Measurements from ENCODE around the gene KPTN.

The KPTN gene

DNA sequence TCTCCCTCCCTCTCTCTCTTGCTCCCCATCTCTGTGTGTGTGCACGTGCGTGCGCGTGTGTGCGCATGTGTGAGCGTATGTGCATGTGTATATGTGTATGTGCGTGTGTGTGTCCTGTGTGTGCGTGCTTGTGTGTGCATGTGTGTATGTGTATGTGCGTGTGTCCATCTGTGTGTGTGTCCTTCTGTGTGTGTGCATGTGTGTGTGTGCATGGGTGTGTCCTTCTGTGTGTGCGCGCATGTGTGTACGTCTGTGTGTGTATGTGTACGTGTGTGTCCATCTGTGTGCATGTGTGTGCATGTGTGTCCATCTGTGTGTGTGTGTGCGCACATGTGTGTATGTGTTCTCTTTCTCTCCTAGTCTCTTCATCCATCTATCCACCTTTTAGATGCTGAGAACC, 24.5 kb downstream of the KPTN start:
- DNase-seq (ENCODE audit: low spot score in 2 of 2), result no peak
- no peaks in the 10 kb centered on the region for H3K36me3 ChIP-seq (replicated peaks)
- H3K9me3 ChIP-seq, result peaks cover 8% of the 10 kb centered on the region; the same call in 1 of the 2 replicates
- no peak overlapping the region for H3K4me3 ChIP-seq
- H3K4me1 ChIP-seq, result no peaks in the 10 kb centered on the region
- in situ Hi-C loops (cut with MboI; ENCODE audit: low sequenced_read_pairs), result no loop called here
- H3K27me3 ChIP-seq (ENCODE audit: low read depth), result peaks cover 21% of the 10 kb centered on the region

GRCh38 chr19:47458672-47459071, 25.3 kb downstream of the KPTN start:
- H3K4me3 ChIP-seq, result no peak overlapping the region
- in situ Hi-C loops (cut with MboI; ENCODE audit: low sequenced_read_pairs), result no loop called here
- peaks cover 8% of the 10 kb centered on the region; the same call in 1 of the 2 replicates for H3K9me3 ChIP-seq
- no peaks in the 10 kb centered on the region for H3K4me1 ChIP-seq
- no peaks in the 10 kb centered on the region for H3K36me3 ChIP-seq (replicated peaks)
- peaks cover 21% of the 10 kb centered on the region for H3K27me3 ChIP-seq (ENCODE audit: low read depth)
- no peak for DNase-seq (ENCODE audit: low spot score in 2 of 2)

DNA sequence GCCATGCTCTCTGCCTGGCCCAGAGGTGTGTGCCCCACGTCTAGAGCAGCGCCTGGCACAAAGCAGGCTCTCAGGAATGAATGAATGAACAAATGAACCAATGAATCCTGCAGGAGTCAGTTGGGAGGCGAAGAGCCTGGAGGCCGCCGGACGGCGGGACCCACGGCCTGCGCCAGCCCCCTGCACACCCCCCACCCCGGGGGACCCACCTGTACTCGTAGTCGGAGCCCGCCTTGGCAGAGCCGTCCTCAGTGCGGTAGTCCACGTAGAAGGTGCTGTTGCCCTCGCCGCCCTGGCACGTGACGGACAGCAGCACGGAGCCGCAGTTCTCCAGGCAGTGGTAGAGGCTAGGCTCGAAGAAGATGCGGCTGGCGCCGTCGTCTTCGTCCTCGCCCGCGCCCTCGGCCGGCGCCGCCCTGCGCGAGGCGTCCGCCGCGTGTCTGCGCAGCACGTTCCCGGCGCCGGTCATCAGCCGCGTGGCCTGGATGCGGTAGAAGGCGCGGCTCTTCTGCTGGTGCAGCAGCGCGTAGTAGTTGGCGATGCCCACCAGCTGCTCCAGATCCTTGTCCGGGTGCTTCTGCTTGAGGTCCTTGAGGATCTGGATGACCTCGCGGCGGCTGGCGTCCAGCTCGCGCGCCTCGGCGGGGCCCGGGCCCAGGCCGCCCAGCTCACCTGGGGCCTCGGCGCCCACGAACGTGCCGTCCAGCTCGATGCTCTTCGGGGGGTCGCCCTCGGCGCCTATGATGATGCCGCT, 27.1 kb downstream of the KPTN start:
- peaks cover 8% of the 10 kb centered on the region; the same call in 1 of the 2 replicates for H3K9me3 ChIP-seq
- H3K36me3 ChIP-seq (replicated peaks), result no peaks in the 10 kb centered on the region
- H3K27me3 ChIP-seq (ENCODE audit: low read depth), result peaks cover 26% of the 10 kb centered on the region
- H3K4me1 ChIP-seq, result no peaks in the 10 kb centered on the region
- no peak overlapping the region for H3K4me3 ChIP-seq
- in situ Hi-C loops (cut with MboI; ENCODE audit: low sequenced_read_pairs), result no loop called here
- DNase-seq (ENCODE audit: low spot score in 2 of 2), result no peak

GRCh38 chr19:47450478-47450877, 33.5 kb downstream of the KPTN start:
- Histone ChIP-seq H3K4me1 (peaks cover 5% of the 10 kb centered on the region), H3K27me3 (ENCODE audit: low read depth) (peaks cover 51% of the 10 kb centered on the region), H3K9me3 (peaks cover 2% of the 10 kb centered on the region; the same call in 1 of the 2 replicates), H3K4me3 (no peak overlapping the region), H3K36me3 (replicated peaks) (no peaks in the 10 kb centered on the region)
- in situ Hi-C loops (cut with MboI; ENCODE audit: low sequenced_read_pairs), result no loop called here
- no peak for DNase-seq (ENCODE audit: low spot score in 2 of 2)

DNA sequence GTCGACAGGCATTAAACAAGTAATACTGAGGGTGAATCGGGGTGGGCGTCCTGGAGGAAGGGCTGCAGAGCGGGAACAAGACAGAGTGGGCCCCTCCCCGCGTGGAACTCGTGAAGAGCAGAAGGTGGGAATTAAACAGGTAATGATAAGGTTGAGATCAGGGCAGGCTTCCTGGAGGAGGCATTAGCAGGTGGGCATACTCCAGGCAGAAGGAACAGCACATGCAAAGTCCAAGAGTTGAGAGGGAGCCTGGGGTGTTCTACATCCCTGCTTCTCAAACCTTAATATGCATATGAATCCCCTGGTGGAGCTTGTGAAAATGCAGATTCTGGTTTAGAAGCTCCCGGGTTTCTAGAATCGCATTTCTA, 35.7 kb downstream of the KPTN start:
- Histone ChIP-seq H3K4me1 (peaks cover 5% of the 10 kb centered on the region), H3K36me3 (replicated peaks) (no peaks in the 10 kb centered on the region), H3K27me3 (ENCODE audit: low read depth) (peaks cover 69% of the 10 kb centered on the region), H3K4me3 (no peak overlapping the region), H3K9me3 (no peaks in the 10 kb centered on the region)
- in situ Hi-C loops (cut with MboI; ENCODE audit: low sequenced_read_pairs), result no loop called here
- DNase-seq (ENCODE audit: low spot score in 2 of 2), result no peak

- Histone ChIP-seq H3K4me1 (peaks cover 5% of the 10 kb centered on the region), H3K4me3 (peak overlapping the region; percentile 13; the same call in 1 of the 2 replicates), H3K9me3 (no peaks in the 10 kb centered on the region), H3K27me3 (ENCODE audit: low read depth) (peaks cover 73% of the 10 kb centered on the region), H3K36me3 (replicated peaks) (no peaks in the 10 kb centered on the region)
- DNase-seq (ENCODE audit: low spot score in 2 of 2), result peak; percentile 24 to 89
- in situ Hi-C loops (cut with MboI; ENCODE audit: low sequenced_read_pairs), result no loop called here
Observed at GRCh38 chr19:47447470-47448359, 36.3 kb downstream of the KPTN start.

- Histone ChIP-seq H3K9me3 (no peaks in the 10 kb centered on the region), H3K36me3 (replicated peaks) (no peaks in the 10 kb centered on the region), H3K27me3 (ENCODE audit: low read depth) (peaks cover 78% of the 10 kb centered on the region), H3K4me1 (peaks cover 5% of the 10 kb centered on the region), H3K4me3 (peak overlapping the region; percentile 13; the same call in 1 of the 2 replicates)
- DNase-seq (ENCODE audit: low spot score in 2 of 2), result peak; percentile 25 to 84
- in situ Hi-C loops (cut with MboI; ENCODE audit: low sequenced_read_pairs), result no loop called here
Observed at GRCh38 chr19:47446534-47447469, 37.2 kb downstream of the KPTN start.

DNA sequence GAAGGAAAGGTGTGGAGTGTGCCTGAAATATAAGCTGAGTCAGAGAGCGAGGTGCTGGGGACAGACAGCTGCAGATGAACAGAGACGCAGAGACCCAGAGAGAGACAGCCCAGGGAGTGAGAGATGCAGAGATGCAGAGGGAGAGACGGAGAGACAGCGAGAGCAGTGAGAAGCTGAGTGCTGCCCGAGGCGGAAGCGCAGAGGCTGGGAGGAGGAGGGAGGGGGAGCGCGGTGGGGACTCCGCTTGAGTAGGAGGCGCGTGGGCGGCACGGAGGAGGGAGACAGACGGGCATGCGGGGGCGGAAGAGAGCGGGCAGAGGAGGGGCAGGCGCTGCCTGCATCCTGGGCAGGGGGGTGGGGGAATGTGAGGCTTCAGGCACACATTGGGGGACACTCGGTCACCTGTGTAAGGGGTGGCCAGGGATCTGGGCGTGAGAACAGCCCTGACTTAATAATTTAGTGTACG, 38.0 kb downstream of the KPTN start:
- DNase-seq (ENCODE audit: low spot score in 2 of 2), result peak in 1 of 2 experiments; percentile 56
- H3K36me3 ChIP-seq (replicated peaks), result no peaks in the 10 kb centered on the region
- no peak overlapping the region for H3K4me3 ChIP-seq
- in situ Hi-C loops (cut with MboI; ENCODE audit: low sequenced_read_pairs), result no loop called here
- H3K4me1 ChIP-seq, result peaks cover 5% of the 10 kb centered on the region
- peaks cover 81% of the 10 kb centered on the region for H3K27me3 ChIP-seq (ENCODE audit: low read depth)
- no peaks in the 10 kb centered on the region for H3K9me3 ChIP-seq

GRCh38 chr19:47445527-47445926, 38.5 kb downstream of the KPTN start:
- Histone ChIP-seq H3K27me3 (ENCODE audit: low read depth) (peaks cover 81% of the 10 kb centered on the region), H3K4me3 (no peak overlapping the region), H3K36me3 (replicated peaks) (no peaks in the 10 kb centered on the region), H3K9me3 (no peaks in the 10 kb centered on the region), H3K4me1 (peaks cover 5% of the 10 kb centered on the region)
- no peak for DNase-seq (ENCODE audit: low spot score in 2 of 2)
- in situ Hi-C loops (cut with MboI; ENCODE audit: low sequenced_read_pairs), result no loop called here

- in situ Hi-C loops (cut with MboI; ENCODE audit: low sequenced_read_pairs), result loop anchor here (5.0 kb wide), 1 partner anchor 33 kb away; no protein-coding TSS in a partner anchor
- Histone ChIP-seq H3K36me3 (replicated peaks) (no peaks in the 10 kb centered on the region), H3K4me3 (no peak overlapping the region), H3K27me3 (ENCODE audit: low read depth) (peaks cover 76% of the 10 kb centered on the region), H3K9me3 (no peaks in the 10 kb centered on the region), H3K4me1 (peaks cover 5% of the 10 kb centered on the region)
- DNase-seq (ENCODE audit: low spot score in 2 of 2), result peak in 1 of 2 experiments; percentile 65
Observed at GRCh38 chr19:47444388-47444821, 39.6 kb downstream of the KPTN start.

DNA sequence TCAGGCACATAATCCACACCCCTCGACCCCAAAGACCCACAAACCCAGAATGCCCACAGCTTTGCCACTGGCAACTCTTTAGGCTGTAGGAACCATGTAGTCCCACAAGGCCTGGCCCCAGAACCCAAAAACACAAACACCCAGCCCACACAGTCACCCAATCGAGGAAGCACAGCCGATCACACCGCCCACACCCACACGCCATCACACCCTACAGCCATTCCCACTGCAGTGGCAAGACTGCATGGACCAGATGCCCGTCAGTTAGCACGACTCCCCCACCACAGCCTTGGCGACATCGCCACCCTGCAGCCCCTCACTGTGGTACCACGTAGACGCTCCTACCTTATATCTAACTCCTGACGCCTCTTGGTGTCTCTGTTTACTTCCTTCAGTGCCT, 40.7 kb downstream of the KPTN start:
- peaks cover 71% of the 10 kb centered on the region for H3K27me3 ChIP-seq (ENCODE audit: low read depth)
- H3K9me3 ChIP-seq, result no peaks in the 10 kb centered on the region
- DNase-seq (ENCODE audit: low spot score in 2 of 2), result no peak
- H3K36me3 ChIP-seq (replicated peaks), result no peaks in the 10 kb centered on the region
- in situ Hi-C loops (cut with MboI; ENCODE audit: low sequenced_read_pairs), result loop anchor here (5.0 kb wide), 1 partner anchor 34 kb away; no protein-coding TSS in a partner anchor
- H3K4me3 ChIP-seq, result no peak overlapping the region
- peaks cover 5% of the 10 kb centered on the region for H3K4me1 ChIP-seq

GRCh38 chr19:47438793-47439220, 45.2 kb downstream of the KPTN start:
- H3K9me3 ChIP-seq, result no peaks in the 10 kb centered on the region
- in situ Hi-C loops (cut with MboI; ENCODE audit: low sequenced_read_pairs), result loop anchor here (5.0 kb wide), 1 partner anchor 258 kb away; no protein-coding TSS in a partner anchor
- no peaks in the 10 kb centered on the region for H3K4me1 ChIP-seq
- DNase-seq (ENCODE audit: low spot score in 2 of 2), result no peak
- H3K27me3 ChIP-seq (ENCODE audit: low read depth), result peaks cover 36% of the 10 kb centered on the region
- no peak overlapping the region for H3K4me3 ChIP-seq
- no peaks in the 10 kb centered on the region for H3K36me3 ChIP-seq (replicated peaks)

GRCh38 chr19:47437500-47437899, 46.5 kb downstream of the KPTN start:
- Histone ChIP-seq H3K4me3 (no peak overlapping the region), H3K27me3 (ENCODE audit: low read depth) (peaks cover 23% of the 10 kb centered on the region), H3K36me3 (replicated peaks) (no peaks in the 10 kb centered on the region), H3K9me3 (no peaks in the 10 kb centered on the region), H3K4me1 (no peaks in the 10 kb centered on the region)
- DNase-seq (ENCODE audit: low spot score in 2 of 2), result peak in 1 of 2 experiments; percentile 41
- in situ Hi-C loops (cut with MboI; ENCODE audit: low sequenced_read_pairs), result loop anchor here (5.0 kb wide), 1 partner anchor 260 kb away; no protein-coding TSS in a partner anchor

Data from HAP-1 (cell line).